Measurements from ENCODE around the gene PI4KA. TPM values are rescaled to one million over a fixed set of nuclear protein-coding genes. Genes with fewer than 3 reads are reported as not detected.

The PI4KA gene
- total RNA-seq, 4 donors from 2014 or later, result 44.7 to 136 (median 67.7) TPM

DNA sequence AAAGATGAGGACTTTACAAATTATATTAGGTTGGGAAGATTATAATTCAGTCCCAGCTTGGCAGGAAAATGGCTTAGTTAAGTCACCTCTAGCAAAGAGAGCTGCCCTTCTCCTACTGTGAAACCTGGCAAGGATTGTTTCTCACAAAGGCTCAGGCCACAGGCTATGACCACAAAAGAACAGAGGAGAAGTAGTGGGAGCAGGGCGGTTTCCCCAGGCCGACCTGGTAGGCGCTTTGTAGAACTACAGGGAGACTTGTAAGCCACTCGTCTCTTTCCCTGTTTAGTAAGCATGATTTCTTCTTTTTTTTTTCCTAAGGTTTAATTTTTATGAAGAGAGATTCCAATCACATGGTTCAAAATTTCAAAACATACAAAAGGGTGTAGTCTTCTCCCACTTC lies 4.8 kb upstream of the PI4KA start:
- no peak for TF ChIP-seq EP300 (IDR thresholded peaks at IDR 0.05)
- TF ChIP-seq, protein P1, sequence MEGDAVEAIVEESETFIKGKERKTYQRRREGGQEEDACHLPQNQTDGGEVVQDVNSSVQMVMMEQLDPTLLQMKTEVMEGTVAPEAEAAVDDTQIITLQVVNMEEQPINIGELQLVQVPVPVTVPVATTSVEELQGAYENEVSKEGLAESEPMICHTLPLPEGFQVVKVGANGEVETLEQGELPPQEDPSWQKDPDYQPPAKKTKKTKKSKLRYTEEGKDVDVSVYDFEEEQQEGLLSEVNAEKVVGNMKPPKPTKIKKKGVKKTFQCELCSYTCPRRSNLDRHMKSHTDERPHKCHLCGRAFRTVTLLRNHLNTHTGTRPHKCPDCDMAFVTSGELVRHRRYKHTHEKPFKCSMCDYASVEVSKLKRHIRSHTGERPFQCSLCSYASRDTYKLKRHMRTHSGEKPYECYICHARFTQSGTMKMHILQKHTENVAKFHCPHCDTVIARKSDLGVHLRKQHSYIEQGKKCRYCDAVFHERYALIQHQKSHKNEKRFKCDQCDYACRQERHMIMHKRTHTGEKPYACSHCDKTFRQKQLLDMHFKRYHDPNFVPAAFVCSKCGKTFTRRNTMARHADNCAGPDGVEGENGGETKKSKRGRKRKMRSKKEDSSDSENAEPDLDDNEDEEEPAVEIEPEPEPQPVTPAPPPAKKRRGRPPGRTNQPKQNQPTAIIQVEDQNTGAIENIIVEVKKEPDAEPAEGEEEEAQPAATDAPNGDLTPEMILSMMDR (IDR thresholded peaks at IDR 0.05), result no peak
- no peak for TF ChIP-seq POLR2AphosphoS5 (IDR thresholded peaks at IDR 0.05)
- no peak for TF ChIP-seq POLR2A (IDR thresholded peaks at IDR 0.05)
- no peak overlapping the region for H3K4me3 ChIP-seq
- no peaks in the 10 kb centered on the region for H3K9me3 ChIP-seq
- WGBS, result 67% methylated on average over 4 of the region's 4 CpGs
- peaks cover 67% of the 10 kb centered on the region for H3K4me1 ChIP-seq
- H3K27me3 ChIP-seq, result no peaks in the 10 kb centered on the region
- peaks cover 6% of the 10 kb centered on the region for H3K36me3 ChIP-seq
- H3K27ac ChIP-seq, result no peak overlapping the region
- DNase-seq (ENCODE audit: low spot score in 2 of 2), result no peak

DNA sequence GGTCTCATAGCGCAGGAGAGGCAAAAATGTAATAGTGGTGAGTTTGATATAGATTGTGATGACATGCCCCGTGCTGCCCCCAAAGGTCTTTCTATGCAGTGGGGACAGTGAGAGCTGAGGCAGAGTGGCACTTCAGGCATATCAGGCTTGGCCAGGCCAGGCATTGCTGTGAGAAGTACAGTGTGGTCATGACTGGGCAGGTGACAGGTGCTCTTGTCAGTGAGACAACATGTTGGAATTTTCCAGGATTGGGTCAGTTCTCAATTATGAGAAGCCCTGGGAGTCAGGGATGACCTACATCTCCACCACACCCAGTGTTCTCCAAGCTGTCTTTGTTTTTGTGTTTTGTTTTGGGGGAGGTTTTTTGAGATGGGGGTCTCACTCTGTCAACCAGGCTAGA lies 3.9 kb upstream of the PI4KA start:
- DNase-seq (ENCODE audit: low spot score in 2 of 2), result no peak
- peaks cover 69% of the 10 kb centered on the region for H3K4me1 ChIP-seq

DNA sequence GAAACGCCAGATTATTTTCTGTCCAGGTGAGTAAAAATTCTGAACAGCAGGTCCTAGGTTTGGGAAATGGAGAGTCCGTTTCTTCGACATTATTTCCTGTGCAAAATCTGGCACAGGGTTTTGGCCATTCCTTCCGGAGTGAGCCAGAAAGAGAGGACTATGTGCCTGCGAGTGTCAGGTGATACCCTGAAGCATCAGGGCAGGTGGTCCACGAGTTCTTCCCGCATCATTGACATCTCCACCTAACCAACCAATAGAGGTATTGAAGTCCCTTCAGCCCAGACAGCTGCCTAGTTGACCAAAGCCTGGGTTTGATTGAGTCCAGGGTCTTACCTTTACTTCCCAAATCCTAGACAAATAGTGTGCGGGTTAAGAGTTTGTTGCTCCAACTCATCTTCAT lies 1.0 kb upstream of the PI4KA start:
- peak overlapping the region; percentile 68 for H3K4me3 ChIP-seq
- peak overlapping the region; percentile 84 for H3K27ac ChIP-seq
- no peak for TF ChIP-seq EP300 (IDR thresholded peaks at IDR 0.05)
- TF ChIP-seq, protein P1 (IDR thresholded peaks at IDR 0.05), result no peak
- no peak for TF ChIP-seq POLR2A (IDR thresholded peaks at IDR 0.05)
- TF ChIP-seq POLR2AphosphoS5 (IDR thresholded peaks at IDR 0.05), result no peak
- peaks cover 69% of the 10 kb centered on the region for H3K4me1 ChIP-seq
- no peak for DNase-seq (ENCODE audit: low spot score in 2 of 2)
- peaks cover 6% of the 10 kb centered on the region for H3K36me3 ChIP-seq
- H3K9me3 ChIP-seq, result no peaks in the 10 kb centered on the region
- H3K27me3 ChIP-seq, result no peaks in the 10 kb centered on the region
- 32% methylated on average over 8 of the region's 8 CpGs for WGBS

More for the DNA sequence above, 3.9 kb upstream of the PI4KA start:
- peaks cover 6% of the 10 kb centered on the region for H3K36me3 ChIP-seq
- TF ChIP-seq, protein P1 (IDR thresholded peaks at IDR 0.05), result no peak
- TF ChIP-seq EP300 (IDR thresholded peaks at IDR 0.05) (no peak), POLR2AphosphoS5 (IDR thresholded peaks at IDR 0.05) (no peak), POLR2A (IDR thresholded peaks at IDR 0.05) (no peak)
- H3K4me3 ChIP-seq, result no peak overlapping the region
- no peaks in the 10 kb centered on the region for H3K27me3 ChIP-seq
- H3K27ac ChIP-seq, result no peak overlapping the region
- WGBS, result 93% methylated on average over 2 of the region's 2 CpGs
- H3K9me3 ChIP-seq, result no peaks in the 10 kb centered on the region

DNA sequence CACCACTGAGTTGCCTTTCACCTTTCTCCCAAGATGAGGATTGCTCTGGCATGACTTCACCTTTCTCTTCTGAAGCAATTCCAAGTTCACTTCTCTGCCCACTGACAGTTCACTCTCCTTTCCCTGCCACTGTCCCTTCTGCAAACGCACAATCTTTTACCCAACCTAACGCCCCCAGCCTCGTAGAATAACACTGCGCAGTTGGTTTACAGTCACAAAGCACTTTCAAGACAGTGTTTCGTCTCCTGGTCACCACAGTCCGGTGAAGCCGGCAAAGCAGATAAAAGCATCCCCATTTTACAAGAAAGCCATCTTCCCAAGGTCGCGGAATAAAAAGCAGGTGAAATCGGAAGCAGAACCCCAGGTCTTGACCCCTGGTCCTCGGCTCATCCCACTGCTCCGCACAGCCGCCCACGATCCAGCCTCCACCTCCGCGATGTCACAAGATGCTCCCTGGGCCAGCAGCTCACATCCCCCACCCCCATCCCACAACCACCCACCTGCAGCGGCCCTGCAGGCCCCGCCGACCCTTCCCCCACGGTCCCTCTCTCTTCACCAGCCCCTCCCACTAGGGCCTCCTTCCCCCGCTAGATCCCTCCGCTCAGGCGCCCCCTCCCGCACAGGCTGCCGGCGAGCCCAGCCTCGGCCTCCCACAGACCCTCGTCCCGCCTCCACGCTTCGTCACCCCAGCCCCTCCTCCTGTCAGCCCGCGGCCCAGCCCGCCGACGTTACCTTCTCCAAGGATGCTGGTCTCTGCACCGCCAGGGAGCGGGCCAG lies 585 bp downstream of the PI4KA start:
- Histone ChIP-seq H3K4me1 (peaks cover 57% of the 10 kb centered on the region), H3K9me3 (no peaks in the 10 kb centered on the region), H3K4me3 (peak overlapping the region; percentile 68), H3K27me3 (no peaks in the 10 kb centered on the region), H3K27ac (peak overlapping the region; percentile 84), H3K36me3 (no peaks in the 10 kb centered on the region)
- TF ChIP-seq POLR2A (IDR thresholded peaks at IDR 0.05), result no peak
- no peak for TF ChIP-seq EP300 (IDR thresholded peaks at IDR 0.05)
- TF ChIP-seq, protein P1 (IDR thresholded peaks at IDR 0.05), result no peak
- no peak for TF ChIP-seq POLR2AphosphoS5 (IDR thresholded peaks at IDR 0.05)
- peak; percentile 90 to 94 for DNase-seq (ENCODE audit: low spot score in 2 of 2)
- 2% methylated on average over 31 of the region's 38 CpGs for WGBS

DNA sequence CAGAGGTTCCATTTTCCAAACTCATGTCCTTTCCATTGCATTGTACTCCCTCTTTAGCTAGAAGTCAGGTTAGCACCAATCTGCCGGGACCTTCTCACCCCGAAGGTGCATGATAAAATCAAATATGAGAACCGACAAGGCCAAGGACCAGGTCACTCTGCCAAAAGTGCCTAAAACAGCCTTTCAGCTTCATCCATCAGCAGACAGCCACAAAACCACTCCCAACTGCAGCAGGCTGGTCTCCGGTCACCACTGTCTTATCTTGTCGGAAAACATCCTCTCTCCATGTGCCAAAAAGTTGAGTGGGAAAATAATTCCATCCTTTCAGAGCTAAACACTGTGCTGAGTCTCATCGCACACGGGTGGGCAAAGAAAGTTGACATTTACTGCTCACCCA lies 1.4 kb downstream of the PI4KA start:
- H3K4me3 ChIP-seq, result peak overlapping the region; percentile 68
- peak overlapping the region; percentile 84 for H3K27ac ChIP-seq
- 16% methylated on average over 7 of the region's 7 CpGs for WGBS
- no peak for DNase-seq (ENCODE audit: low spot score in 2 of 2)
- TF ChIP-seq, protein P1 (IDR thresholded peaks at IDR 0.05), result no peak
- no peak for TF ChIP-seq POLR2A (IDR thresholded peaks at IDR 0.05)
- TF ChIP-seq POLR2AphosphoS5 (IDR thresholded peaks at IDR 0.05), result no peak
- TF ChIP-seq EP300 (IDR thresholded peaks at IDR 0.05), result no peak
- H3K27me3 ChIP-seq, result no peaks in the 10 kb centered on the region
- H3K9me3 ChIP-seq, result no peaks in the 10 kb centered on the region
- H3K36me3 ChIP-seq, result no peaks in the 10 kb centered on the region
- peaks cover 57% of the 10 kb centered on the region for H3K4me1 ChIP-seq
